ENCODE measurements around the gene DNAI4.
A peak's percentile ranks its signal among the peaks of the same experiment; 100 is the strongest.

Gene DNAI4

GRCh38 chr1:66929691-66929998, 5.0 kb upstream of the DNAI4 start:
- H3K4me3 ChIP-seq, result peak overlapping the region; percentile 94
- peak overlapping the region; percentile 98 for H3K27ac ChIP-seq
- no peak for TF ChIP-seq CTCF (IDR thresholded peaks at IDR 0.05)
- DNase-seq (ENCODE audit: low spot score), result no peak

DNA sequence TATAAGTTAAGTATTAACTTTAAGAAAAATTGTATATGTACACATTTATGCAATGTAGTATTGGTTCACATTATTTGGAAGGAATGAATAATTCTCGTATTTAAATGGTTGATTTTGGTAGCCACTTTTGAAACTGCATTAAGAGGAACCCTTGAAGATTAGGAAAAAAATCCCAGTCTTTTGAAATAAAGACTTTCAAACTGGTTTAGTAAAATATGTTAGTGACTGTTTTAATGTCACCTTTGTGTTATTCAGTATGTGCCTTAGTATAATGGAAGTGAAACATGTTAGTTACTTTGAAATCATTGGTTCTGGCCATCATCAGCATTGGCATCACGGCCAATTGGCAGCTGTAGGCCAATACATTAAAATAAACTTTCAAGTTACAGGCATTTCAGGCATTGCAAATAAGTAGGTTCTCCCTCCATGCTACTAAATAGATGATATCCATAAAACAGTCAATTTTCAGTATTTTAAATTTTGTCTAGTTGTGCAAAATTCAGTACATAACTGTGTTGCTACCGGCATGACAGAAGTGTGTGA, 4.6 kb upstream of the DNAI4 start:
- peak overlapping the region; percentile 94 for H3K4me3 ChIP-seq
- no peak for TF ChIP-seq CTCF (IDR thresholded peaks at IDR 0.05)
- DNase-seq (ENCODE audit: low spot score), result no peak
- H3K27ac ChIP-seq, result peak overlapping the region; percentile 98

DNA sequence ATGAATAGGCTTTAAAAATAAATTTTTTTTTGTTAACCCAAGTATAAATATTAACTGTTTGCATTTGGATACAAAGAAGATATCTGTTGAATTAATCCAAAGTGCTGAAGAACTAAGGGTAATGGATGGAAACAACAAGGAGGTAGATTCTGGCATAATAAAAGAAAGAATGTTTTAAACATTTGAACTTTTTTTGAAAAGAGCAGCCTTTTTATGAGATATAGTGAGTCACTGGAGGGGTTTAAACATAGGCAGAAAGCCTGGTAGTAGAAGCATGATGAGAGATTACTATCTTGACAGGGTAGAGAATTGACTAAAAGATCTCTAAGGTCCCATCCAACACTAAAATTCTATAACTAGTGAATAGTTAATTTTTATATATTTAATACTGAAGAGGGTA, 2.9 kb upstream of the DNAI4 start:
- no peak overlapping the region for H3K4me3 ChIP-seq
- H3K27ac ChIP-seq, result no peak overlapping the region
- DNase-seq (ENCODE audit: low spot score), result no peak
- TF ChIP-seq CTCF (IDR thresholded peaks at IDR 0.05), result no peak

DNA sequence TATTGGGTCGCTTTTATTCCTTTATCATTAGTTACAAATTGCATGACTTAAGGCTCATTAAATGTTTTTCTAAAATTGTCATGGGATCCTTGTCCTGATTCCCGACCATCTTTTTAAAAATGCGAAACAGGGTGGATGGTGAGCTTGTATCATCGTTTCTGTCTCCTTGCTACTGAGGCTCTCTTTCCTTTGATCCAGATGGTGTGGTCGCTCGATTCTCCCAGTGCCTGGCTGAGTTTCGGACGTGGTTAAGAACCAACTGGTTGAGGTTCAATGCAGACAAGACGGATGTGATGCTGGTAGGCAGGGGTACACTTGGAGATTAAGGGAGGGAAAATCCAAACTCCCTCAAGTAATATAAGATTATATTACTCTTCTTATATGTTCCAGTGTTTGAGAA, 1.3 kb upstream of the DNAI4 start:
- Histone ChIP-seq H3K4me3 (peak overlapping the region; percentile 87), H3K27ac (peak overlapping the region; percentile 92 to 93)
- no peak for TF ChIP-seq CTCF (IDR thresholded peaks at IDR 0.05)
- no peak for DNase-seq (ENCODE audit: low spot score)

- TF ChIP-seq CTCF (IDR thresholded peaks at IDR 0.05), result no peak
- peak overlapping the region; percentile 87 for H3K4me3 ChIP-seq
- H3K27ac ChIP-seq, result peak overlapping the region; percentile 92 to 93
- no peak for DNase-seq (ENCODE audit: low spot score)
Measured at GRCh38 chr1:66925558-66925910, 878 bp upstream of the DNAI4 start.

DNA sequence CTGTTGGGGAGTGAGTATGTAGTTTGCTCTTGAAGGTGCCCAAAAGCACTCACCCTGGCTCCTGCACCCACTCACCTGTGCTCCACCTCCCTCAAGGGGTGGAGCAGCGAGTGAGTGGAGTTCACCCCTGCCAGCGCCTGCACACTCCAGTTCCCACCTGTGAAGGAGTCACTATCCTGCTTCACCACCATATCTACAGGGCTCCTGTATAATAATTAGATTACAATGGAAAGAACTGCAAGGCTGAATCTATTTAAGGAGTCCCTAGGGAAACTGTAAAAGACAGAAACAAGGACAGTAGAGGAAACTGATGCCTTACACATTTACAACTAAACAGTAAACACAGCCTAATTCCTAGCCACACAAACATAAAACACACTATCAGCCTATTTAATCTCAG, 4.1 kb downstream of the DNAI4 start:
- no peak for TF ChIP-seq CTCF (IDR thresholded peaks at IDR 0.05)
- Histone ChIP-seq H3K4me3 (no peak overlapping the region), H3K27ac (no peak overlapping the region)
- no peak for DNase-seq (ENCODE audit: low spot score)

GRCh38 chr1:66919828-66920227, 4.8 kb downstream of the DNAI4 start:
- no peak overlapping the region for H3K27ac ChIP-seq

More at GRCh38 chr1:66919828-66920227, 4.8 kb downstream of the DNAI4 start:
- no peak for DNase-seq (ENCODE audit: low spot score)
- H3K4me3 ChIP-seq, result no peak overlapping the region
- TF ChIP-seq CTCF (IDR thresholded peaks at IDR 0.05), result no peak

All from coronary artery (tissue), 2 donors.